NOMO-1 treated with dmso at 0.1 percent for 144 hours (cell line): ENCODE data around the gene RASGRP4.
"Not testable (repeated sequence)": the region's sequence is repeated elsewhere in the genome, so short reads cannot be mapped to it uniquely, and the experiment has no call there.

Source experiments
- DNase-seq: peaks from one replicate; lab custom pipeline; 2025; ENCODE audit not compliant: unreplicated experiment; lab: John Stamatoyannopoulos, UW

RASGRP4 gene

DNA sequence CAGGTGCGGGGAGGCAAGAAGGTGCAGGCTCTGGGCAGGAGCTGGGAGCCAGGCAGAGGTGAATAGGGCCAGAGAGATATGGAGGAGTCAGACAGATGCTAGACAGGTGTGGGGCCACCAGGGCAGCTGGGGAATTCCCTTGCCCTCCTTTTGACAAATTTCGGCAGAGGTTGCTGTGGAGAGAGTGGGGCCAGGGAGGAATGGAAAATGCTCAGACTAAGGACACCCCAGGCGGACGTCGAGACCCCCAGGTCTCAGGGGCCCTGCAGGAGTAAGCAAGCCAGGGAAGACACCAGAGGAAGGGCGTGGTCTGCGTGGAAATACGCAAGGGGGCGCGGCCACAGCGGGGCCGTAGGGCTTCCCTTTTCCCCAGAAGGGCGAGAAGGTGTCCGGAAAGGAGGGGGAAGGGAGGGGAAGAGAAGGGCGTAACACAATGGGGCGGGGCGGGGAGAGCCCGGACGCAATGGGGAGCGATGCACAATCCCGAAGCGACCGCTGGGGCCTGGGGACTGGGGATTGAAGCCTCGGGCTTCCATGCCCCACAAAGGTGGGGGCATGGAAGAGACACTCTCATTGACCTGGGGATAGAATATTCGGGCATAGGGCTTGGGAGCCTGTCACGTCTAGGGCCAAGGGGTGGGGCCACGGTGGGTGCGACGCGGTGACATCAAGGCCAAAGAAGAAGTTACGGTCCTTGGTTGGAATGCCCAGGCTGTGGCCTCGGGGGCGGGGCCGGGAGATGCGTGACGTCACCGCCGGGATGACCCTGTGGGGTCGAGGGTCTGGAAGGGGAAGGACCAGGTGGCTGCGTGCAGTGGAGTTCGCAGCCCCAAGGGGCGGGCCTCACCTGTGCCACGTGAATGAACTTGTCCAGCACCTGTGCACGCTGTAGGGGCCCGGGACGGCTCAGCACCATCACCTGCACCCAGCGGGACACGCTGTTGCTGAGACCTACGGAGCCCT is 8.2 kb downstream of the RASGRP4 start:
- DNase-seq = peak; percentile 86

DNA sequence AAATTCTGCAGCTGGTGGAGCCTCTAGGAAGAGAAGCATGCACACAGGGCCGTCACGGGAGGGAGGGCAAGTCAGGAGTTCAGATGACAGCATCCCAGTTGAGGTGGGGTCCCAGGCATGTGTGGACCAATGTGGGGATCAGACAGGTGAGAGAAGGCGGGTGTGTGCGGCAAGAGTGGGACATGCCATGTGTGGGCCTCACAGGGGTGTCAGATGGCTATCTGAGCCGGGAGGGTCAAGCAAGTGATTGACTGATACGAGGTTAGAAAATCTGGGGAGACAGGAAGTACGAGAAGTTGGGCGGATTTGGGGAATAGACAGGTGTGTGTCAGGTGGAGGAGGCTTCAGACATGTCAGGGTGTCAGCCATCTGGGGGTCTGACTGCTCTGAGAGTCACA is 8.9 kb downstream of the RASGRP4 start:
- no peak for DNase-seq

DNA sequence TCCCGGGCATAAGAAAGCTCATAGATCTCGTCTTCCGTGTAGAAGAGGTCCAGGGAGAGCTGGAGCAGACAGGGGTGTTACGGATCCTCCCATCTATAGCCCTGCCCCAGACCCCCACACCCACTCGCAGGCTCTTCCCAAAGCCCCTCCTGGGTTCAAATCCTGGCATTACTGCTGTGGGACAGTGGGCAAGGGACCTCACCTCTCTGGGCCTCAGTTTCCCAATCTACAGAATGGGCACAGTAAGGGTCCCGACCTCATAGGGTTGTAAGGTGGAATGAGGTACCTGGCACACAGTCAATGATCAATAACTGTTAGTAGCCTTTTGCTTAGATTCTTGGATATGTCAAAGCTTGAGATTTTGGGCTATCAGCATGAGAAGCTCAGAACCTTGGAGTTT is 12.6 kb downstream of the RASGRP4 start:
- no peak for DNase-seq

DNA sequence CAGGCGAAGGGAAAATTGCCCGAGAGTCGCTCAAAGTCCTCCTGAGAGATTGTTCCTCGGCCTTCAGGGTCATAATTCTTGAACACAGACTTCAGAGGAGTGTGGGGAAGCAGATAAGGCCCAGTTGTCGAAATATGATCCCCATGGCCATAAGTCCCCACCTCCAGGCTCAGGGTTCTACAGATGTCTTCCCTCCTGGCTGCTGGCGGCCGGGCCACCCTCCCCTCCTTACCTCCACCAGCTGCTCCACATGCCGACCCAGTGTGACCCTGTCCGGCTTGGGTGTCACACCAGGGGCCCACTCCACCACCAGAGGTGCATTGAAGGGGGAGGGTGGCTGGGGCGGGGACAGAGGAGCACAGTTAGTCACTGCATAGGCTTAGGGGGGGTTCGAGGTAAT is 13.1 kb downstream of the RASGRP4 start:
- no peak for DNase-seq

DNA sequence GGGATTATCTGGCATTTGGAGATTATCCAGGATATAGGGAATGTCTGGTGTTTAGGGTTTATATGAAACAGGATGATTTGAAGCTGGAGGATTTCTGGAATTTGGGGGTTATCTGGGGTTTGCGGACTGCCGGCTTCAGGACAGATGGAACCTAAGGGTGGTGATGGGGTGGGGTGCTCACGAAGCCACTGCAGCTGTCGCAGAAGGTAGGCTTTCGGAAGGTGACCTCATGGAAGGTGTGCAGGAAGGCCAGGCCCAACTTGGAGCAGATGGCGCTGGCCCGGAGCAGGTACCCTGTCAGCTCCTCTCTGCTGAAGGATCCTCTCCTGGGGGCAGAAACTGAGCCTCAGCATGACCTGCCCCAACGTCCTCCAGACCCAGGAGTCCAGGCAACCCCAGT is 13.5 kb downstream of the RASGRP4 start:
- DNase-seq = no peak

DNA sequence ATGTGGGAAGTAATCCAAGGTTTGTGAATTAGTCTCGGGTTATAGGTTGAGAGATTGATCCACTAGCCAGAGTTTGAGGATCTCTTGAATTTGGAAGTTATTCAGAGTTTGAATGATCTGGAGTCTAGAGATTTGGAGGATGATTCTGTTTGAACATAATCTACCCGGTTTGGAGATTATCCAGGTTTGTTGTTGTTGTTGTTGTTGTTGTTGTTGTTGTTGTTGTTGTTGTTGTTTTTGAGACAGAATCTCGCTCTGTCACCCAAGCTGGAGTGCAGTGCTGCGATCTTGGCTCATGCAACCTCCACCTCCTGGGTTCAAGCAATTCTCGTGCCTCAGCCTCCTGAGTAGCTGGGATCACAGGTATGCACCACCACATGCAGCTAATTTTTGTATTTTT is 14.1 kb downstream of the RASGRP4 start:
- DNase-seq = not testable (repeated sequence)

DNA sequence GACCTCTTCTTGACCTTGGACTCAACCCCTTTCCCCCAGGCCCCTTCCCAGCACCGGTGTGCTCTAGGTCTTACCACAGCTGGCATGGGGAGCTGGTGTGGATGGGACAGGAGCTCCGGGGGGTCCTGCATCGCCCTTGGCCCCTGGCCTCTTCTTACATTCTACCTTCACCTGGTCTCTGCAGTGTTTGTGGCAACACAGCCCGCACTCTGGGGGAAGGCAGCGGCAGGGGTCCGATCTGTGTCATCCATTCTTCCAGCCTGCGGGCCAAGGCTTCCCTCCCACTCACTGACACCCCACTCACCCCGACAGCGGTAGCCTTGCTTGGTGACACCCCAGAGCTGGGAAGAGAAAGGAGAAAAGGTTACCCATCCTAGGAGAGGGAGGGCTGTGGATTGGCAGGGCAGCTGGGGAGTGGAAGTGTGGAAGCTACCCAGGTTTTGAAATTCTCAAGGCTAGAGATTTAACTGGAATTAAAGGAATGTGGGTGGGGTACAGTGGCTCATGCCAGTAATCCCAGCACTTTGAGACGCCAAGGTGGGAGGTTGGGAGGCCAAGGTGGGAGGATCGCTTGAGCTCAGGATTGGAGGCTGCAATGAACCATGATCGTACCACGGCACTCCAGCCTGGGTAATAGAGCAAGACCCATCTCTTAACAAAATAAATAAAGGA is 14.8 kb downstream of the RASGRP4 start:
- DNase-seq = no peak

DNA sequence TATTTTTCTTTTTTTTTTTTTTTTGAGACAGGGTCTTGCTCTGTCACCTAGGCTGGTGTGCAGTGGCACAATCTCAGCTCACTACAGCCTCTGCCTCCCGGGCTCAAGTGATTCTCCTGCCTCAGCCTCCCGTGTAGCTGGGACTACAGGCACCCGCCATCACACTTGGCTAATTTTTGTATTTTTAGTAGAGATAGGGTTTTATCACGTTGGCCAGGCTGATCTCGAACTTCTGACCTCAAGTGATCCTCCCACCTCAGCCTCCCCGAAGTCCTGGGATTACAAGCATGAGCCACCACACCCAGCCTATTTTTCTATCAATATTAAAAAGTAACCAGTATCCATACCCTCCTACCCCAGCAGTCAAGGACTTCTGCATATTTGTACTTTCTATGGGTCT is 15.6 kb downstream of the RASGRP4 start:
- DNase-seq = not testable (repeated sequence)

DNA sequence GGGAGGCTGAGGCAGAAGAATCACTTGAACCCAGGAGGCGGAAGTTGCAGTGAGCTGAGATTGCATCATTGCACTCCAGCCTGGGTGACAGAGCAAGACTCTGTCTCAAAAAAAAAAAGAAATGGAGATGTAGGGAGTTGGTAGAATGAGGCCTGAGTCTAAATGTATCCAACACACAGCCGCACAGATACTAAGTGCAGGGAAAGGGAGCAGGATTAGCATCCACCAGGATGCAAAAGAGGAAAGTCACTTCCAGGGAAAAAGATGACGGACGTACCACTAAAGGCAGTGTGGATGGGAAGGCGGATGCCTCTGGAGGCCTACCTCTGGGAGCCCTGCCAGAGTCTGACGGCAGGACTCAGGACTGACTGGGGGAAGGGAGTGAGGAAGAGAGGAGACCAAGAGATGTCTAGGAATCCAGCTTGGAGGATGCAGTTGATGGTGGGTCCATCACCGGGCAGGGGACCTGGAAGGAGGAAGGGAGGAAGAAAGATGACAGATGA is 16.3 kb downstream of the RASGRP4 start:
- no peak for DNase-seq

DNA sequence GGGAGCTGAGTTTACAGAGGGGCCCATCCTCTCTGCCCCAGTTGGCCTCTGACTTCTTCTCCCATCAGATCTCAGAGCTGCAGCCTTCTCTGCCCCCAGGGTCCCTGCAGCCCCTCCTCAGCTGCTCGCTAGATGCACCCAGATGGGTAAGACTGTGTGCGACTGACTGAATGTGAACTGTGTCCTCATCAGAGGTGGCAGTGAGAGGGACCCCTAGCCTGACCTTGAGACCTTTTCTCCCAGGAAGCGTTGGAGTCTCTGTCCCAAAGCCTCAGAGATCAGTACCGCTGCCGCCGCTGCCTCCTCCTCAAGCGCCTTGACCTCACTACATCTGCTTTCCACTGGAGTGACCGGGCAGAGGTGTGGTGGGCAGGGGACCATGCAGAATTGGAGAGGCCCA is 20.7 kb downstream of the RASGRP4 start:
- no peak for DNase-seq

DNA sequence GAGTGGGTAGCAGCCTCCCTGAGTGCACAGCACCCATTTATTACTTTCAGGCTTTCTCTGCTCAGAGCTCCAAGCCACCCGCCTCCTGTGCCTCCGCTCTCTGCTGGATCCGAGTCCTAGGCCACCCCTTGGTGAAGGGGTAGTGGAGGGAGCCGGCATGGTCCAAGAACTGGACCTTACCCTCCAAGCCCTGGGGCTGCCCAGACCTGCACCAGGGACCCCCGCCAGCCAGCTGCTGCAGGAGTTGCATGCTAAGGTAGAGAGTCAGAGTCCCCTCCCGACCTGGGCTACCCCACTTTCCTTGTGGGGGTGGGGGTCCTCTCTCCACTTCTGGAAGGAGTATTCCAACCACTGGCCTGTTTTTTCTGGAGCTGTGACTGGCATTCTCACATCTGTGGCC is 21.2 kb downstream of the RASGRP4 start:
- DNase-seq = no peak

DNA sequence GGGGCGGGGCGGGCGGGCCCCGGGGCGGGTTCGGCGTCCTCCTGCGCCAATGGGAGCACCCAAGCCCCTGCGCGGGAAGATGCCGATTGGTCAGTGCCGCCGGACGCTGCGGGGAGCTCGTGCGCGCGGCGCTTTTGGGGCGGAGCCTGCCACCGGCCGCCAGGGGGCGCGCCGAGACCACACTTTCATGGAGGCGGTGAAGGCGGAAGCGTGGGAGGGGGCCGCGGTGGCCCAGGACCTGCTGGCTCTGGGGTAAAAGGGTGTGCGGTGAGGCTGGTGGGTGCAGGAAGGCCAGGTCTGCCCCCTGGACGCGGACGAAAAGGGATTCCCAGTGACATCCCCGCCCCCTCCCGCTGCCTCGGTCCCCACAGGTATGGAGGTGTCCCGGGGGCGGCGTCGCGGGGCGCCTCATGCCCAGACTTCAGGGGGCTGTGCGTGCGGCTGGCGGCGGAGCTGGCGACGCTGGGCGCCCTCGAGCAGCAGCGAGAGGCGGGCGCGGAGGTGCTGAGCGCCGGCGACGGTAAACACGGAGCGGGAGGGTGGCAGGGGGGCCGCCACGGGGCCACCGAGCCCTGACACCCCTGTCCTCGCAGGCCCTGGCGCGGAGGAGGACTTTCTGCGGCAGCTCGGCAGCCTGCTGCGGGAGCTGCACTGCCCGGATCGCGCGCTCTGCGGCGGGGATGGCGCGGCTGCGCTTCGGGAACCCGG is 22.9 kb downstream of the RASGRP4 start, which contains the start of gene FAM98C:
Gene FAM98C (plus strand): TSS at position 127 of the 708 bp plus-strand sequence. CDS start 61 bp downstream, at position 188.
- peak; percentile 95 for DNase-seq

DNA sequence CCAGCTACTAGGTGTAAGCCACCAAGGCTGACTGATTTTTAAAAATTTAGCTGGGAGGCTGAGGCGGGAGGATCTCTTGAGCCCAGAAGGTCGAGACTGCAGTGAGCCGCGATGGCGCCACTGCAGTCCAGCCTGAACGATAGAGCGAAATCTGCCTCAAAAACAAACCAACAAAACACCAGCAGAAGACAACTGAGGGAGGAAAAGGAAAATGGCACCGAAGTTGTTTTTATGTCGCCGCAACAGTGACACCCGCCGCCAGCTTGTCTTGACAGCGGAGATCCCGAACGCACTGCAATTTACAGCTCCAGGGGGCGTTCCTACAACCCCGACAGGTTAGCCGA is 23.4 kb downstream of the RASGRP4 start:
- no peak for DNase-seq

DNA sequence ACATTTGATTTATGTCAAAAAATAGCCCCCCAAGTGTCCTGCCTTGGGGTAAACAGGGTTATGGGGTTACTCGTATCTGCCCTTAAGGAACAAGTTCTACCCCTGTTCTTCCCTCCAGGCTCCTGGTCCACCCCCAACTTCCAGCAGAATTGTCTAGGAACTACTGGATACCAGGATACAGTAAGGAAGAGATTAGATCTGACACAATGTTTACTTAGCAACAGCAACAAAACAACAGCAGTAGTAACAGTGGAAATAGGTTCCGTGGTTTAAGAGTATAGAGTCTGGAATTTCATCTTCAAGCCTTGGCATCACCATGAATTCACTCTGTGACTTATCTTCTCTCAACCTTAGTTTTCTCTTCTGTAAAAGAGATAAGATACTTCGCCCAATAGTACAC is 24.9 kb downstream of the RASGRP4 start:
- no peak for DNase-seq

DNA sequence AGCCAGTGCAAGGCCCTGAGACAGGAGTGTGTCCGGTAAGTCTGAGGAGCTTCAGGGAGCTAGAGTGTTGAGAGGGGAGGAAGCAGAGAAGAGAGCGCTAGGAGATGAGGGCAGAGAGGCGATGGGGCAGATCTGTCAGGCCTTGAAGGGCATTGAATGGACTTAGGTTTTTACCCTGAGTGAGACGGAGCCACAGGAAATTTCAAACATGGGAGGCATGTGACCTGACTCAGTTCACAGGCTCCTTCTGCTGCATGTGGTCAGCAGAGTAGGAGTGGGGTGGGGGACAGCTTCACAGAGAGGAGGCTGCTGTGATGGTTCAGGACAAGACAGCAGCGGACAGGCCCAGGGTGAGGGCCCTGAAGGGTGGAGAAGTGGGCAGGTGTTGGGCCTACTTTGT is 25.7 kb downstream of the RASGRP4 start:
- no peak for DNase-seq

DNA sequence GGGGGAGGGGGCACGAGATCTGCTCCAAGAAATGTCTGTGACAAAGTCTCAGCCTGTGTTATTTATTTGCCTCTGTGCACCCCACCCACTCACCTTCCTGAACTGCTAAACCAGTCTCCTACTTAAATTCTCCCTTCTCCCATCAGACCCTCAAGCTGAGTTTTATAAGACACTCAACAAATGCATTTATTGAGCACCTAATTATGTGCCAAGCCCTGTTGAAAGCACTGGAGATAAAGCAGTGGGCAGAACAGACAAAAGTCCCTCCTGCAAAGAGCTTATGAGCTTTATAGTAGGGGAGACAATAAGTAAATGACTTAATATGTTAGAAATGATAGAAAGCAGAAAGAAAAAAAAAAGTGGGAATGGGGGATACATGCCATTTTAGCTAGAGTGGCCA is 26.5 kb downstream of the RASGRP4 start:
- DNase-seq = no peak

DNA sequence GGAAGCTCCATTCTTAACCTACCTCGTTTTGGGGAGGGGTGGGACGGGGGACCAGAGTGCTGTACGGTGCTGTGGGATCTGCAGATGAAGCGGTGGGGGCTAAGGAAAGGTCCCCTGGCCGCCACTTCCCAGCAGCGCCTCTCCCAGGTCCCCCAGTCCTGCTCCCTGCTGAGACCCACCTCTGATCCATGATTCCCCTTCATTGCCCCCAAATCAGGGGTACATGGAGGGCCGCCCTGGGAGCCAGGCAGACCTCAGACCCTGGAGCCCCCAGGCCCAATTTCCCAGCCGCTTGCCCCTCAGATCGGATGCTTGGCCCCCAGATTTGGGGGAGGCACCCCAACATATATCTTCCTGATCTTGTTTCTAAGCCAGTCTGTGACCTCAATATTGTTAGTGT is 26.9 kb downstream of the RASGRP4 start:
- DNase-seq = no peak

DNA sequence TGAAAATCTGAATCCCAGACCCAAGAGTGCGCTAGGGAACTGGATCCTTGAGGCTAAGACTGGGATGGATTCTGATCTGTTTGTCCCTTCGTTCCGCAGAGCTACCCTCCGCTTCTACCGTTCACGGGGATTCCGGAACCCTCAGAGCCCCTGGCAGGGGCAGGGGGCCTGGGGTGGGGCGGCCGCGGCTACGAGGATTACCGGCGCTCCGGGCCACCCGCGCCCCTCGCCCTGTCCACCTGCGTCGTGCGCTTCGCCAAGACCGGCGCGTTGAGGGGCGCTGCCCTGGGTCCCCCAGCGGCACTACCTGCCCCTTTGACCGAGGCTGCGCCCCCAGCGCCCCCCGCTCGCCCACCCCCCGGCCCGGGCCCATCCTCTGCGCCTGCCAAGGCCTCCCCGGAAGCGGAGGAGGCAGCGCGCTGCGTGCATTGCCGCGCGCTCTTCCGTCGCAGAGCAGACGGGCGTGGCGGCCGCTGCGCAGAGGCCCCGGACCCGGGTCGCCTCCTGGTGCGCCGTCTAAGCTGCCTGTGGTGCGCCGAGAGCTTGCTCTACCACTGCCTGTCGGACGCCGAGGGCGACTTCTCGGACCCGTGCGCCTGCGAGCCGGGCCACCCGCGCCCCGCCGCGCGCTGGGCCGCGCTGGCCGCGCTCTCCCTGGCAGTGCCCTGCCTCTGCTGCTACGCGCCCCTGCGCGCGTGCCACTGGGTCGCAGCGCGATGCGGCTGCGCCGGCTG is 30.5 kb downstream of the RASGRP4 start:
- DNase-seq = no peak

DNA sequence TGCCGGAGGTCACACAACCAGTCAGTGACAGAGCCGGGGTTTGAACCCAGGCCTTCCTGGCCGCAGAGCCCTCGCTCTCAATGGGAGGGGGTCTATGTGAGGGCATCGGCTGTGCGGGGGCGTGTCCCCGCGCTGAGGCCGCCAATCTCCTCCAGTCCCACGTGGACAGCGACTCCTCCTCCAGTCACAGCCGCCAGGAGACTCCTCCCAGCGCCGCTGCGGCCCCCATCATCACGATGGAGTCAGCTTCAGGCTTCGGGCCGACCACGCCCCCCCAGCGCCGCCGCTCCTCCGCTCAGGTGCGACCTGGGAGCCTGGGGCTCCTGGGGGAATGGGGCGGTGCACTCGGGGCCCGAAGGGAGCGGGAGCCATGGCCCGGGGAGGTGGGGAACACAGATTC is 31.5 kb downstream of the RASGRP4 start:
- no peak for DNase-seq

DNA sequence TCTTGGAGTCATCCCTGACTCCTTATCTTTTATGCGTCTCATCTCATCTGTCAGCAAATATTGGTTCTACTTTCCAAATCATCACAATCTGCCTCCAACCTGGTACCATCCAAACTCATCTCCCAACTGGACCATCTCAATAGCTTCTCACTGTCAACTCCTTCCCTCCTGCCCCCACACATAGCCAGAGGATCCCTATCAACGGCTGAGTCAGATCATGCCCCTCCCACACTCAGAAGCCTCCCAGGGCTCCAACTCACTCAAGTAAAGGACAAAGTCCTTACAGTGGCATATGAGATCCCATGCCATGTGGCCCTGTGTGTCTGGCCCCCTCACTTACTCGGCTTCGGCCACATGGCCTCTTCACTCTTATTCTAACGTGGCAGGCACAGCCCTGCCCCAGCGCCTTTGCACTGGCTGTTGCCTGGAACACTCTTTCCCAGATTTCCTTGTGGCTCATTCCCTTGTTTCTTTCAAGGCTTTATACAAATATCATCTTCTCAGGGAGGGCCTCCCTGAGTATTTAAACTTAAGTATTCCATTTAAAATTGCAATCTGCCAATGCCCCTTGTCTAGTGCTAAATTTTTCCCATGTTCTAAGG is 33.2 kb downstream of the RASGRP4 start:
- no peak for DNase-seq
